ENCODE measurements around the gene TMEM175.

Gene TMEM175

DNA sequence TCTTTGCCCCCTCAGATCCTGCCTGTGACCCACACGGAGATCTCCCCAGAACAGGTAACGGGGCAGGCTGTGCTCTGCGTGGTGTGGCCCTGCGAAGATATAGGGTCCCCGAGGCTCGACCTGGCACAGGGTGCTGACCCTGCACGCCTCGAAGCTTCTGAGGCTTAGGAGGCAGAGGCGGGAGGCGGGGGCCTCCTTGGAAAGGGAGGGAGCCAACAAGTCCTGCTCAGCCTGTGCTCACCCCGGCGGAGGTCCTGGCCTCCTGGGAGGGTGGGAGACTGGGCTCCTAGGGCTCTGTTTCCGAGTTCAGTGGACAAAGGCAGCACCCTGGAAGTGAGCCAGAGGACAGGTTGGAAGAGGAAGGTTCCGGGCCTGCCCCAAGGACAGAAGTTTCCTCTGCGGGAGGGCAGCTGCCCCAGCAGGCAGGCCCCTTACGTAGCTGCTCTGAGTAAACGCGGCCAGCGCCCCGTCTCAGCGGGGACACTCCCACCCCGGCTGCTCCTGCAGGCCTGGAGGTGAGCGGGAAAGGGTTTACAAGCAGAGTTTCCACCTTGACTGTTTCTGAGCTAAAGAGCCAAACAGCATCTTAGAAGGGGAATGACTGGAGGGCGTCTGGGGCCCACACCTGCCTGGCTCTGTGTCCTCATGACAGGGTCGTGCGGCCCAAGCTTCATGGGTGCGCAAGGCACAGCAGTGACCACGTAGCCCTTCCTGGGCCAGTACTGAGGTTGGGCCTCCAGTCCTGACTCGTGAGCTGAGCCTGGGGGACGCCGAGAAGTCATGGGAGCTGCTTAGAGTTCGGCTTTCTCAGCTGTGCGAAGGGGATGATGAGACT lies 16.1 kb downstream of the TMEM175 start:
- FAIRE-seq, result no peak

DNA sequence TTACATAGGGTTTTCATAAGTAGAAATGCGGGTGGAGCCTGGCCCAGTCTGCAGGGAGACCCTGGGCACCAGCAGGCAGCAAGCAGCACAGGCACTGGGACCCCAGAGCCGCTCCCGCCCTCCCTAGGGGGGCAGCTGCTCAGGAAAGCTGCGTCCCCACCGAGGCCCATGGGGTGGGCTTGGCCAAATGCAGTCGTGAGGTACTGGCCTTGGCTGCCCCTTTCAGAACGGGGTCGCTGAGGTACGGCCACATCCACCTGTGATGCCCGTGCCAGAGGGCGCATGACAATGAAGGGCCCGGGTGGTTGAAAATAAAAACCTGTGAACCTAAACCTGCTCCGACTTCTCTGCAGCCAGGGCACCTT lies 16.7 kb downstream of the TMEM175 start:
- FAIRE-seq, result no peak

DNA sequence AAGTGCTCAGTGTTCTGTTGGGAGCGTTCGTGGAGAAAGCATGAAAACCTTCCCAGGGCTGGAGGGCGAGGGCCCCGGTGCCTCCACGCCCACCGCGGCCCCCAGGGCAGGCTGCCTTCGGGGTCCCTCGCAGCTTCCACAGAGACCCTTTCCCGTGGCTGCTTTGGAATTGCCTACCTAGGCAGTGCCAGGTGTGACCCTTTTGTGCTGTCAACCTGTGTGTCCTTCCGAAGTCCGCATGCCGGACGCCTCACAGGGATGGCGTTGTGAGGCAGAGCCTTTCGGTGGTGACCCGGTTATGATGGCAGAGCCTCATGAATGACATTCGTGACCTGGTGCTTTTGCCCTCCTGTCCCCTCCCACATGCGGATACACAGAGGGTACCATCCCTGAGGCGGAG lies 17.4 kb downstream of the TMEM175 start:
- no peak for FAIRE-seq

- FAIRE-seq, result no peak
Measured at GRCh38 chr4:950136-951020, 18.1 kb downstream of the TMEM175 start.

- no peak for FAIRE-seq
Measured at GRCh38 chr4:951186-951585, 18.9 kb downstream of the TMEM175 start.

GRCh38 chr4:951594-952468 lies 19.6 kb downstream of the TMEM175 start:
- no peak for FAIRE-seq

GRCh38 chr4:952881-953573 lies 20.8 kb downstream of the TMEM175 start:
- no peak for FAIRE-seq

- FAIRE-seq, result no peak
Measured at GRCh38 chr4:953574-953915, 21.3 kb downstream of the TMEM175 start.

DNA sequence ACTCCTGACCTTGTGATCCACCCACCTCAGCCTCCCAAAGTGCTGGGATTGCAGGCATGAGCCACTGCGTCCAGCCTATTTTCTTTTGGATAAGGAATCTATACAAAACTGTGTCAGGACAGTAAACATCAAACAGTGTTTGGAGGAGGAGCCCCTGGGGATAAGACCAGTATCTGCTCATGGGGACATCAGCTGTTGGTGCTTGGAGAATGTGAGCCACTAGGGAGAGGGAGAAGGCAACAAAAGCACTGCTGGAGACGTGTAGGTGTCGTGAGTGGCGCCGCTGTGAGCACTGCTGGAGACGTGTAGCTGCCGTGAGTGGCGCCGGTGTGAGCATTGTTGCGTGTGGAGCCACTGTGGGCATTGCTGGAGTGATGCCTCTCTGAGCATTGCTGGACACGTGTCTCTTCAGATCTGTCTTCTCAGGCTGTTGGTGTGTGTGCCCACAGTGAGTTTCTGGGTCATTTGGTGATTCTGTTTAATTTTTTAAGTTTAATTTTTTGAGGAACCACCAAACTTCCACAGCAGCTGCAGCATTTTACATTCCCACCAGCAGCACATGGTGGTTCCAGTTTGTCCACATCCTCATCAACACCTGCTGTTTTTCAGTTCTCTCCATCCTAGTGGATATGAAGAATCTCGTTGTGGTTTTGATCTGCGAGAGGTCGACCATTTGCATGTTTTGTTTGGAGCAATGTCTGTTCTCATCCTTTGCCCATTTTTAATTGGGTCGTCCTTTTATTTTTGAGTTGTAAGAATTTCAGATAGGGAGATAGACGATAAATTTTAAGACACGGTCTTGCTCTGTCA lies 22.2 kb downstream of the TMEM175 start:
- FAIRE-seq, result no peak

DNA sequence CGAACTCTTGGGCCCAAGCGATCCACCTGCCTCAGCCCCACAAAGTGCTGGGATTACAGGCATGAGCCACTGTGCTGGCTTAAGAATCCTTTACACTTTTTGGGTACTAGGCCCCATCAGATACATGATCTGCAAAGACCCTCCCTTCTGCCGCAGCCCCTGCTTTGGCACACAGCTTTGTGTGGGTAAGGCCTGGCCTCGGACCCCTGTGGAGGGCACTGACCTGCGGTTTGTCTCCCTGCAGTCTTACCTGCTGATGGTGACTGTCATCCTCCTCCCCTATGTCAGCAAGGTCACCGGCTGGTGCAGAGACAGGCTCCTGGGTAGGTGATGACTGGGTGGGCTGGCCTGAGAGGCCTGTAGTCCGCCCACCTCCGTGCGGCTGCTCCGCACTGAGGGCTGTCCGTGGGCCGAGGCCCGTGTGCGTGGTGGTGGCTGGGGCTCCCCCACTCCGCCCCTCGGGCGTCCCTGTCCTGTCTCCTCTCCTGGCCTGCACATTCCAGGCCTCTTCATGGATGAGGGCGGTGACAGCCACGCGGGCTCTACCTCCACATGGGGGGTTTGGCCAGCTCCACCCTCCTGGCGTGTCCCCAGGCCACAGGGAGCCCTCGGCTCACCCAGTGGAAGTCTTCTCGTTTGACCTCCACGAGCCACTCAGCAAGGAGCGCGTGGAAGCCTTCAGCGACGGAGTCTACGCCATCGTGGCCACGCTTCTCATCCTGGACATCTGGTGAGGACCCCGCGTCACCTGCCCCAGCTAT lies 23.1 kb downstream of the TMEM175 start:
- no peak for FAIRE-seq

DNA sequence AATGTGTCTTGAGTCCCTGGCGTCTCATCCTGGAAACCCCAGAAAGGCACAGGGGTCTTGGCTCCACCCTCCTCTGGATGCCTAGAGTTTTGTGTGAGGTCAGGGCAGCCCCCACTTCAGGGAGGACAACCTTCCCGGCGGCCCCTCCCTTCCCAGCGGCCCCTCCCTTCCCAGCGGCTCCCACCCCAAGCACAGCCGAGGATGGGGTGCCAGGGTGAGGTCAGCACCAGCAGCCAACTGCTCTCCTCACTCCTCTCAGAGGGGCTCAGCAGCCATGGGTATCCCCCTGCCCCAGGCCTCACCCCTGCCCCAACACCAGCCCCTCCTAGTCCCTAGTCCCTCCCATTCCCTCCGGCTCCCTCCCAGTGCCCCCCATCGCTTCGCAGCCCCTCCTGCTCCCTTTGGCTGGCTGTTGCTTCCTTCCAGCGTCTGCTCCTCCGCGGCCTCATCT lies 23.7 kb downstream of the TMEM175 start:
- FAIRE-seq, result no peak

DNA sequence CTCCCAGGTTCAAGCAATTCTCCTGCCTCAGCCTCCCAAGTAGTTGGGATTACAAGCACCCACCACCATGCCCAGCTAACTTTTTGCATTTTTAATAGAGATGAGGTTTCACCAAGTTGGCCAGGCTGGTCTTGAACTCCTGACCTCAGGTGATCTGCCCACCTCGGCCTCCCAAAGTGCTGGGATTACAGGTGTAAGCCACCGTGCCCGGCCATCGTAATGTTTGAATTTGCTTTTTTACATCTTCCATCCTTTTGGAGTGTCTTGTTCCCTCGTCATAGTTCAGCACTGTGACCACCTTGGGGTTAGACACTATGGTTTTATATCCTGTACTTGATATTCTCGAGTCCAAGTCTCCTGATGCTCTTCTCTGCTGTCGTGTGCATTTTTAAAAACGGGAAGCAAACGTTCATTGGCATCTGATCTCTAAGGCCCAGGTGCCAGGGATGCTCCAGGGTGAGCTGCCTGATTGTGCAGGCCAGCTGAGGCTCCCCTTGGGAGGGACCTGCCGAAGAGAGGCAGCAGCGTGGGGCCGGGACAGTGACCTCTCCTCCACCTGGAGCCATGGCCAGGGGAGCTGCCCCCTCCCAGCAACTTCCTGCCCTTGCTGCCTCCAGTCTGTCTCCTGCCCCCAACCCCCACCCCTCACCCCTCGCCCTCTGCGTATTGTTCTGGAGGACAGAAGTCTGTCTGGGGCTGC lies 24.4 kb downstream of the TMEM175 start:
- no peak for FAIRE-seq

- FAIRE-seq, result no peak
Measured at GRCh38 chr4:957231-957580, 24.9 kb downstream of the TMEM175 start.

- FAIRE-seq, result no peak
Measured at GRCh38 chr4:957581-958313, 25.5 kb downstream of the TMEM175 start.

GRCh38 chr4:958314-958665 lies 26.0 kb downstream of the TMEM175 start:
- FAIRE-seq, result no peak

DNA sequence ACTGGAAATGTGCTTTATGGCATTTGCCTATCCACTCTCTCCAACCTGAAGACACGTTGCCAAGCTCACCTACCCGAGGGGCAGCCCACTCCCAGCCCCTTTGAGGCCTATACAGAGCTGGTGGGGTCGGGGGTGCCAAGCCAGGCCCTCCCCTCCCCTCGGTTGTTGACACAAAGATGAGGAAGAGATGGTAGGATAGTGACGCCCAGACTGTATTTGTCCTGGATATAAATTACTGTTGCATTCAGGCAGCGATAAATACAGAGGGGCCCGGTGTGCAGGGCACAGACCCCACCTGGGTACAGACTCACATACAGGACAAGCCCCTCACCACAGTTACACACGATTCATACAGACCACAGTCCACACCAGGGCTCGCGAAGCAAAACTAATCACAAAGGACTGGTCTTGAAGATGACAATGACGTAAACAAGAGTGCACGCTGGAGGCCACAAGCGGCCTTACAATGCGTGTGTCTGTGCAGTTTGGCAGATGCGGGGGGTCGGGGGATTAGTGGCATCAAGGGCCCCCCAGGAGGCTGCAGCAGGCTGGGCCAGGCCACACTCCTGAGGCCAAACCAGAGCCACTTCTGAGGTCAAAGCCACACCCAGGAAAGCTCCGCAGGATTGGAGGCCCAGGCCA lies 26.6 kb downstream of the TMEM175 start:
- no peak for FAIRE-seq

GRCh38 chr4:959338-960139 lies 27.3 kb downstream of the TMEM175 start:
- no peak for FAIRE-seq

- FAIRE-seq, result no peak
Measured at GRCh38 chr4:960140-960635, 27.9 kb downstream of the TMEM175 start.

All from G401.6 (cell line).